Measurements from ENCODE around the gene GCGR.

DNA sequence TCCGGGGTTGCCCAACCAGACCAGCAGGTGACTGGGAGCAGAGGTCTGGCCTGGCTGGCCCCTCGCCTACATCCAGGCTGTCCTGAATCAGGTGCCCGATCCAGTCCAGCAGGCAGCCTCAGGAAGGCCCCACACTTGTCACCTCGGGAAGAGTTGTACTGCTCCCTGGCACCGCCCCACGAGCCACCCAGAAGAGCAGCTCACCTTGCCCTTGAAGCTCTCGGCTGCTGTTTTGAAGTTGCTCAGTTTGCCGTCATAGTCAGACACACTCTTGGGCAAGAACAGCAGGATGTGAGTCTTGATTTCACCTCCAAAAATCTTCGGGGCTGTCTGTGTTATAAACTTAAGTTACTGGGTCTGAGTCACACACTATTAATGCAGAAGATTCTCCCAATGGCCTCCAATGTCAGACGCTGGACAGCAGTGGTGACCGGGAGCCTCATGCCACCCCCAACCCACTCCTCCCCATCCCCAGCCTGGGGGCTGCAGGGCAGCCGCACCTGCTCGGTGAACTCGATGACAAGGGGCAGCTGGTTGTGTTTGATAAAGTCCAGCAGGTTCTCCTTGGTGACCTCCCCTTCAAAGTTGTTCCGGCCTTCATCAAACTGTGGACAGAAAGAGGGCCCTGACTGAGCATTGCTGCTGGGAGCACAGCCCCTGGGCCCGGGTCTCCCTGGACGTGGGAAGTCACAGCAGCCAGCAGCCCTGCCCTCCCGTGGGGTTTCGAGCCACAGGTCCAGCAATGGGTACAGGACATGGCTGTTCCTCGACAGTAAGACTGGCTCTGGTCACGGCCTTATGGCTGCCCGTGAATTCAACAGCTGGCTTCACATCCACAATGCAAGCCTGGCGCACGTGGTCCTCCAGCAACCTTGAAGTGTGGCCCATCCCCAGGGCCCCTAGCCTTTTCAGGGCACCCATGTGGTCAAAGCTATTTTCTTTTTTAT lies 43.1 kb downstream of the GCGR start:
- TF ChIP-seq EP300 (IDR thresholded peaks at IDR 0.05) (no peak), POLR2AphosphoS5 (IDR thresholded peaks at IDR 0.05) (no peak), POLR2A (IDR thresholded peaks at IDR 0.05) (no peak)
- TF ChIP-seq, protein P1, sequence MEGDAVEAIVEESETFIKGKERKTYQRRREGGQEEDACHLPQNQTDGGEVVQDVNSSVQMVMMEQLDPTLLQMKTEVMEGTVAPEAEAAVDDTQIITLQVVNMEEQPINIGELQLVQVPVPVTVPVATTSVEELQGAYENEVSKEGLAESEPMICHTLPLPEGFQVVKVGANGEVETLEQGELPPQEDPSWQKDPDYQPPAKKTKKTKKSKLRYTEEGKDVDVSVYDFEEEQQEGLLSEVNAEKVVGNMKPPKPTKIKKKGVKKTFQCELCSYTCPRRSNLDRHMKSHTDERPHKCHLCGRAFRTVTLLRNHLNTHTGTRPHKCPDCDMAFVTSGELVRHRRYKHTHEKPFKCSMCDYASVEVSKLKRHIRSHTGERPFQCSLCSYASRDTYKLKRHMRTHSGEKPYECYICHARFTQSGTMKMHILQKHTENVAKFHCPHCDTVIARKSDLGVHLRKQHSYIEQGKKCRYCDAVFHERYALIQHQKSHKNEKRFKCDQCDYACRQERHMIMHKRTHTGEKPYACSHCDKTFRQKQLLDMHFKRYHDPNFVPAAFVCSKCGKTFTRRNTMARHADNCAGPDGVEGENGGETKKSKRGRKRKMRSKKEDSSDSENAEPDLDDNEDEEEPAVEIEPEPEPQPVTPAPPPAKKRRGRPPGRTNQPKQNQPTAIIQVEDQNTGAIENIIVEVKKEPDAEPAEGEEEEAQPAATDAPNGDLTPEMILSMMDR (IDR thresholded peaks at IDR 0.05) = no peak
